Measurements from ENCODE around the gene MAPK8. TPM values are rescaled to one million over a fixed set of nuclear protein-coding genes. Genes with fewer than 3 reads are reported as not detected.

MAPK8 gene
- total and polyA plus RNA-seq, 9 of the 15 experiments (the other 6 are each of a cell fraction or from before 2014, with no cell fraction given) = 6.4 to 159 (median 71.0) TPM

- peak; percentile 81; the same call in 1 of the 2 replicates for TF ChIP-seq ZBTB2 (IDR thresholded peaks at IDR 0.05)
- peak; percentile 49; the same call in 1 of the 2 replicates for TF ChIP-seq ERF (CRISPR knock-in tag; IDR thresholded peaks at IDR 0.05)
- peak; percentile 24 to 66; a peak in 2 of 4 replicates for TF ChIP-seq TRIM24 (IDR thresholded peaks at IDR 0.05)
- TF ChIP-seq MAX (CRISPR knock-in tag; IDR thresholded peaks at IDR 0.05) = peak; percentile 31; the same call in 1 of the 2 replicates
- no peak for TF ChIP-seq RBM14 (IDR thresholded peaks at IDR 0.05; ENCODE audit: borderline replicate concordance, insufficient read depth, low read depth, low read length)
- TF ChIP-seq ZNF311 (CRISPR knock-in tag; IDR thresholded peaks at IDR 0.05) = peak; percentile 67
- TF ChIP-seq HMGN3 (IDR thresholded peaks at IDR 0.05; ENCODE audit: borderline replicate concordance, extremely low read depth, insufficient read length, low read depth, low read length) = peak; percentile 70
- no peak for TF ChIP-seq ETV5 (CRISPR knock-in tag; IDR thresholded peaks at IDR 0.05; ENCODE audit: low read depth)
- no peak for TF ChIP-seq SREBF1 (IDR thresholded peaks at IDR 0.05; ENCODE audit: borderline replicate concordance, low read depth, low read length)
- TF ChIP-seq TBL1XR1 (IDR thresholded peaks at IDR 0.05; ENCODE audit: low read length in 2 of 2) = 0 out of 4 replicates have a peak, but pooled peaks have one; percentile 15 to 35
- TF ChIP-seq THAP12 (CRISPR knock-in tag; IDR thresholded peaks at IDR 0.05) = no peak
- no peak for TF ChIP-seq ZFP36 (IDR thresholded peaks at IDR 0.05; ENCODE audit: low read depth, low read length, partially characterized antibody)
- TF ChIP-seq SPI1 (IDR thresholded peaks at IDR 0.05; ENCODE audit: borderline replicate concordance, low read depth, low read length) = peak; percentile 96
- no peak for TF ChIP-seq ZNF696 (CRISPR knock-in tag; conservative IDR thresholded peaks at IDR 0.05)
- TF ChIP-seq THRB (CRISPR knock-in tag; conservative IDR thresholded peaks at IDR 0.05) = peak; percentile 84; the same call in 1 of the 2 replicates
- TF ChIP-seq ATF7 (IDR thresholded peaks at IDR 0.05) = peak; percentile 51
- TF ChIP-seq RBBP5 (IDR thresholded peaks at IDR 0.05; ENCODE audit: borderline replicate concordance, insufficient read depth, low read length, poor library complexity, severe bottlenecking) = no peak
- TF ChIP-seq RBM25 (IDR thresholded peaks at IDR 0.05; ENCODE audit: low read depth, low read length, severe bottlenecking) = no peak
- TF ChIP-seq SIRT6 (IDR thresholded peaks at IDR 0.05; ENCODE audit: low read depth, low read length) = no peak
- no peak for TF ChIP-seq MAFK (IDR thresholded peaks at IDR 0.05; ENCODE audit: low read length)
- TF ChIP-seq NKRF (IDR thresholded peaks at IDR 0.05; ENCODE audit: borderline replicate concordance) = no peak
Observed at GRCh38 chr10:48456361-48456804, 149.9 kb downstream of the MAPK8 start (continued).

All from K562 (cell line).